Posterior vena cava (tissue), 2 donors: ENCODE results near the gene HDAC9. TPM values are rescaled to one million over a fixed set of nuclear protein-coding genes. Genes with fewer than 3 reads are reported as not detected.

Experiments
- DNase-seq: peaks from one replicate; pipeline ENCODE4 v3.0.0-alpha.2; 2020; ENCODE audit warnings: low spot score
- intact Hi-C, 2 donors: fragments of 100-400 bp; cut with DNase I; formaldehyde crosslinking; loops; one replicate each; pipeline versions ENCODE4 v1.14.1 to v1.14.2; 2022 to 2023
- total RNA-seq, 2 donors: library from RNA; stranded (reverse); fragmentation: NEBNext Ultra II Directional; extraction: Animal tissue kit (Norgen Biotek cat#: 25700); gene quantifications; one replicate each; pipeline ENCODE4 v1.2.1, GENCODE V29; 2021
- donor health status: DM: yes; HTN: yes; CAD: no.
- donor health status: DM: yes; HTN: yes; CAD: no.

Gene HDAC9
- total RNA-seq, 2 donors from 2014 or later: 42.3 to 145 TPM

DNA sequence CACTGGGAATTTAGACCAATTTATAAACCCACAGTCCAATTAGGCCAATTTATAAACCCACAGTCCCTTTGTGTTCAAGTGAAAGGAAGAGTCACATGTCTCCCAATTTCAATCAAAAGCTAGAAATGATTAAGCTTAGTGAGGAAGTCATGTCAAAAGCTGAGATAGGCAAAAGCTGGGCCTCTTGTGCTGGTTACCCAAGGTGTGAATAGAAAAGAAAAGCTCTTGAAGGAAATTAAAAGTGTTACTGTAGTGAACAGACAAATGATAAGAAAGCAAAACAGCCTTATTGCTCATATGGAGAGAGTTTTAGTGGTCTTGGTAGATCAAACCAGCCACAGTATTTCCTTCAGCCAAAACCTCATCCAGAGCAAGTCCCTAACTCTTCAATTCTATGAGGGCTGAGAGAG, 245.0 kb downstream of the HDAC9 start:
- intact Hi-C loops: no loop called here
- no peak for DNase-seq

DNA sequence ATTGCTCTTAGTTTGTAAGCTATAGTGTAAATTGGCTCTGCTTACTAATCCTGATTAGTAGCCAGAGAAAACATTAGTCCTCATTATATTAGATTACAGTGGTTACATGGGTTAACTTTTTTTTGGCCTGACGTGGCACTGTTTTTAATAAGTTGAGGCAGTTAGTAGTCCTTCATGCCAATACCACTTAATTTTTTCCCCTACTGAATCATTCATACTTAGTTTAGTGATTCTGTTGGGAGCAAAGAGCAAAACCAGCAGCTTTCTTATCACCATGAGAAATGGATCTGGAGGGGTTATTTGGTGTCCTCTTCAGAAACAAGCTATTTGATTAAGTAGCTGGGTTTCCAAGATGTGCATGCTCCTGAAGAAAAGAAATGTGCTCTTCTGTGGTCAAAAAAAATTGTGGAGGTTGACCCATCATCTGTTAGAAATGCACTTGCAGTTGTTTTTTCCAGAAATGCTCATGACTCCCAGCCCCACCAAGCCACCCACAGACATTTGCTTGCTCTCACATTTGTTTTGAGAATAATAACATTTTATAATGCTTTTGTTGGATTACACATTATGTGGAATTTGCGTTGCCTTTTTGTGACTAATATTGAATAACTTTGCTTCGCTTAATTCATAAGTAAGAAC, 258.5 kb downstream of the HDAC9 start:
- intact Hi-C loops: no loop called here

DNA sequence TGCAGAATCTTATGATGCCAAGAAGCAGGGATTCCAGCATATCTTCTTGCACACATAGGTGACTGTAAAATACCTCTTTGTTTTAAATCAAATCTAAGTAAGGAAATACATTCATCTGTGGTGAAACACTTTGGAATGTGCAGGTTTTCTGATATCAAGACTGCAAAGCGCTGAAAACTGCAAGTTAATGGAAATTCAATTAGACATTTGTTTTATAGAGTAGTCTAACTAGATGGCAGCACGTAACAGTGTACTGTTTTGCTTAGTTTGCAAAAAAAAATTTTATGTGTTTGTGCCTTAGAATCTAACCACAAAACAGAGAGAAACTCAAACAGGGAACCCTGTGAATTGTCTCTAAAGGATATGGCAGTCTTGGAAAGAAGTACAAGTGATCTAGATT, 259.2 kb downstream of the HDAC9 start:
- intact Hi-C loops: no loop called here
- DNase-seq: no peak

More for the DNA sequence above, 258.5 kb downstream of the HDAC9 start:
- no peak for DNase-seq

DNA sequence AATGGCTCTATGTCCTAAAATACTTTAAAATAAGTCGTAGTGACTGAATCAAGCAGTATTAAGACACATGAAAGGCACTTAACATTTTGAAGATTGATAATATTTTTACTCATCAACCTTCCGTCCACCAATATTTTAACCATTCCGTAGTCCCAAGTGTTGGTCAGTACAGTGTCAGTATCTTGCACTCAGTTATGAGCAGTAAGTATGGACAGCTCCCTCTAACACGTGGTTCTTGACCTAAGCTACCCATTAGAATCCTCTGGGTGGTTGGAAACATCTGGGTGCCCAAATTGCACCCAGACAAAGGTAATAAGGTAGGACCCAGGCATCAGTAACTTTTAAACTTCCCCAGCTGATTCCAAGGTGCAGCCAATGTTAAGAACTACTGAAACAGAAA, 260.2 kb downstream of the HDAC9 start:
- intact Hi-C loops: no loop called here
- no peak for DNase-seq

DNA sequence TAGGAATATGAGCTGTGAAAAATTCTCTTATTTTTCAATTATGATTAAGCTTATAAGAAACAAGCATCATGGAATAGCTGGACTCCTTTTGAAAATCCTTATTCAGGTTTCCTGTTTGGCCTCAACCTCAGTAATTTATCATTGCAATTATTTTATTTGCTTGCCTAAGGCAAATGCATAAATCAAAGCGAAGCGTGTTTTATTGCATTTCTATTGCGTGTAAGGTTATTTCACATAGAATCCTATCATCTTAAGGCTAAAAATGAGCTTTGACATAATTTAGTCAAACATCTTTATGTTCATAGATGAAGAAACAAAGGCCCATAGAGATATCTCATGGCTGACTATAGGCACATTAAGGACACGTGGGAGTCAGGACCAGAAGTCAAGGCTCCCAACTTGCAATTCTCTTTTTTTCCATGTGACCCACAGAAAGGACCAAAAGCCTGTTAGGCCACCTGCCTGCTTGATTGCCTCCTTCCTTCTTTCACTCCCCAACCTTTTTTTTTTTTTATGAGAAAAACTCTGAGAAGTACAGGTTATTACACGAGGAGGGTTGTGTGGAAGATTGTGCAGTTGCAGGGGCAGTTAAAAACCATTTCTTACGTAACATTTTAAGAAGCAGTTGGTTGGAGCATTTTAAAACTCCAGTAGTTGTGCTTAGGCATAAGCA, 261.0 kb downstream of the HDAC9 start:
- DNase-seq: no peak
- intact Hi-C loops: no loop called here

DNA sequence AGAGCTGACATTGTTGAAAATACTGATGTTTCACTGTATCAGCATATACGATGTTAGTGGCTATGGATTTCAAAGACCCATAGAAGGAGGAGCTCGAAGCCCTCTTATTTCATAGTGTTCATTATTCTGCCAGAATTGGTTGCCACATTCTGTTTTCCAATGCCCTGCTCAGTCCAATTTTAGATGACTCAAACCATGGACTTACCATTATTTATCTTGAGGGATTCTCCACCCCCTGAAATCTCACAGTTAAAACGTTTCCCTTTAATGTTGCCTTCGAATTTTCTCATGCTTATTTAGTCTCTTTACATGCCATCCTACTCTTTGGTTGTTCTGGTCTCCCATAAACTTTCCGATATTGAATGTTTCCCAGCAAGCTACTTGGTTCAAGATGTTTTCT, 264.5 kb downstream of the HDAC9 start:
- no peak for DNase-seq
- intact Hi-C loops: no loop called here

DNA sequence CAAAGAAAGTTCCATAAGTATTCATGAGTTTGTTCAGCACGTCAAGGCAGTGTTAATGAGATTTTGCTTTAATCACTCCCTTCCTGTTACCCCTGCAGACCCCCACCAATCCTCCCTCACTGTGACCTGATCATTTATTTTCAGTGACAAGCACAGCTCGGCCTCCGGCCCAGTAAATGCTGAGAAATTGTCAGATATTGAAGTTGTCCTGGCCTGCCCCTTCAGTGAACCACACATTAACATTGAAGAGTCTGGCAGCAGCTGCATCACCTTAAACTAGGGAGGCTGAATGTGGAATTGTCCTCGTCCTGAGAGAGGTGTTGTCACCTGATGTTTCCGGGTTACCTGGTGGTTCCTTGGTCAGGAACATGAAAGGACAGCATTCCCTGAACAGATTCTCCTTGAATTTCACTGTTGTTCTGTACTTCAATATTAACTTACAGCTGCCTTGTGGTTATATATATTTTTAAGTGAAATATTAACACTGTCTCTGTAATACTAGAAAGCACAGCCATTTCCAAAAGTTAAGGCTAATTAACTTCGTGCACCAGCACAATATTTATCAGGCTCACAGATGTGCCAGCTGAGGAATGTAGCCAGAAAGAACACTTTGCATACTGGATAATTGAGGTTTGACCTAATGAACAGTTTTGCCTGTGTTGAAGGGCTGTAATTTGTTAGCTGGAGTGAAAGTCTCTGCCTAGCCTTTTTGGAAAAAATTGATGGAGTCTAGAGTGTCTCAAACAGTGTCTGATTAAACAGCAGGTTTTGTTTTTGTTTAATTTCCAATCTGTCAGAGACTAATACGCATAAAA, 265.3 kb downstream of the HDAC9 start:
- intact Hi-C loops: no loop called here

DNA sequence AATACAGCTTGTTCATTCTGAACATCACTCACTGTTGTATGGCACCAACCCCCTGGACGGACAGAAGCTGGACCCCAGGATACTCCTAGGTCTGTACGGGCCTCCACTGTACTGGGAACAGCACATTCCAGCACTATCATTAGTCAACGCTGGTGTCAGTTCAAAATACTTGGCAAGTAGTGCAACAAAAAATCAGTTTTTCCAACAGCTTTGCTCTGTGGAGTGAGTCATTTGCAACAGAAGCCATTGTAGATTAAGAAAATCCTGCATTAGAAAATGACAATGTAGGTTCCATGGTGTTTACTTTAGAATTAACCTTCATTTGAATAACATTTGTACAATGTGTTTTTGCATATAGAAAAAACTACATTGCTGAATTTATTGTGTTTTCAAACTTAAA, 266.6 kb downstream of the HDAC9 start:
- DNase-seq: no peak
- intact Hi-C loops: no loop called here

More for the DNA sequence above, 265.3 kb downstream of the HDAC9 start:
- DNase-seq: no peak

DNA sequence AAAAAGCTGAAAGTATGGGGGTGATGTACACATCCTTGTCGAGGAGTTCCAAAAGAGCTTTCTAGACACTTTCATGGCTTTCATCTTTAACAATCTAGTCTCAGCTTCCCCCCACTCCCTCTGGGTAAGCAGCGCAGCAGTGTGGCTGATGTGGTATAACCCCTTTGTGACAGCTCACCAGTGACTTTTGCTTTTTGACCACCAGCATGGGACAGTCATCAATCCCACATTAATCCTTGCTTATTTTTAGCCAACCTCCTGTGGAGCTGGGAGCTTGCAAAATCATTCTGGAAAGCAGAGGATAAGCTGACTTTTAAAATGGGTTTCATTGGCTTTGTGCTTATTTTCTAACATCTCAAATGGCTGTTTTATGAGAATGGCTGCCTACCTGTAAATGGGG, 272.7 kb downstream of the HDAC9 start:
- intact Hi-C loops: no loop called here
- no peak for DNase-seq

DNA sequence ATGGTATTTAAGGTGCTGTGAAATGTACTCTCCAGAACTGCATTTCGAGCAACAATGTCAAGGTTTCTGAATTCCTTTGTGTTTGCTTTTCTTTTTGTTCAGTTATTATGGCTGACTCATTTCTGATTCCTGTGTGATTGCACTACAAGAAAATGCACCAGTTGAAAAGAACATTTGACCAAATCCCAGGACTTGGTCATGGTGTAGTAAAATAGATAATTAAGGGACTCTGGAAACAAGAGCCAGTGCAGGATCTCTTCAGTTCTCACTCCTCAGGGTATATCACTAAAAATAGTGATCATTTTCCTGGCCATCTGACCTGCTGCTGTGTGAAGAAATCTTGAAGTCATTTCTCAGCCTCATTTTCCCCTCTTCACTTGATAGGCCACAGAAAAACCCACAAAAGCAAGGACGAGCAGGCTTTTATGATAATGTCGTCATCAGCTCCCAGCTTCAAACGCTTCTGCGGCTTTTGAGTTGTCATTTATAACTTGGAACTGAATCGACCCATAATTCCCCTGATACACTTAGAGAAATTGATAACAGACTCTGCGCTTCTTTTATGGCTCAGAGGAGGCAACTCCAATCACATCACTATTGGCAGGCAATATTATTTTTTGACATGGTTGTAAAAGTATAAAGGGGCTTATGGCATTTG, 274.7 kb downstream of the HDAC9 start:
- no peak for DNase-seq
- intact Hi-C loops: no loop called here

DNA sequence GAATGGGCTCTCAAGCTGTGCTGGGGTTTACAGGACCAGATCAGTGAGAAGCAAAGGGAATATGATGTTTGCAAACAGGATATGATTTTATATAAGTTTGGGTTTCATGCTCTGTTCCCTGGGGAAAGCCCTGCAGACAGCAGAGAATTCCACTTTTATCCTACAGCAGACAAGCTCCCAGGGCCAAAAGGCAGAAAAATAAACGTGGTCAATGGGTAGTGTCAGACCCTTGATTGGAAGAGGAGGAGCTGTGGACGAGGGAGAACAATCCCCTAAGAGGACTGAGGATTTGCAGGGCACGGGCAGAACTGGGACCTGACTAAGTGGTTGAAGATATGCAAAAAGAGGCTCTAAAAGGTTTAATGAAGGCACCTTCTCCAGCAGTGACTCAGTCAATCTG, 275.3 kb downstream of the HDAC9 start:
- no peak for DNase-seq
- intact Hi-C loops: no loop called here

DNA sequence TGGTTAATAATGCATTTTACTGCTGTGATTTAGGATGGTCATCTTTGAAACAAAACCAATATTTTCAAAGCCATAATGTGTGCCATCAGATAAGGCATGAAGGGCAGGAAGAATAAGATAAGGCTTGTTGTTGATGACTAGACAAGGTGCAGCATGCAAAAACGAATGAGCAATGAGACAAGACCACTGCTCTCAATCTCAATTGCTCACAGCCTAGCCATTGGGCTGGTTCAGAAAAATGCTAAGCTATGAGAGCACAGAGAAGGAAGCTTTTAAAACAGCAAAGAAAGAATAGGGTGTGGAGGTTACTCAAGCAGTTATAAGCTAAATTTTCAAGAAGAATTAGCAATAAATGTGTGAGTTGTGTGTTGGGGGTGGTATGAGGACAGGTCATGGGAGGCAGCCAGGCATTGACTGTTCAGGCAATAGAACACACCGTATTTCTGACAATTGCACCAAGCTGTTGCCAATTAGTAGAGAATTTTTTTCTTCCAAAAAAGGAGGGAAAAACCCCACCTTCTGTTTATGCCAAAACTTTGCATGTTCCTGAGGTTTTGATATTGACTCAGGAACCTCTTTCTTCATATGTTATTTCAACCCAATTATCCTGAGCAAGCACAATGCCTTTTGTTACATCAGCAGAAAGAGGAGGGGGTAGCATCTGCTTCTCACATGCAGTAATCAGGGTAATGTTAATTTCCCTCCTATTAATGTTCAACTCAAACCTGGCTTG, 276.5 kb downstream of the HDAC9 start:
- intact Hi-C loops: no loop called here
- no peak for DNase-seq

DNA sequence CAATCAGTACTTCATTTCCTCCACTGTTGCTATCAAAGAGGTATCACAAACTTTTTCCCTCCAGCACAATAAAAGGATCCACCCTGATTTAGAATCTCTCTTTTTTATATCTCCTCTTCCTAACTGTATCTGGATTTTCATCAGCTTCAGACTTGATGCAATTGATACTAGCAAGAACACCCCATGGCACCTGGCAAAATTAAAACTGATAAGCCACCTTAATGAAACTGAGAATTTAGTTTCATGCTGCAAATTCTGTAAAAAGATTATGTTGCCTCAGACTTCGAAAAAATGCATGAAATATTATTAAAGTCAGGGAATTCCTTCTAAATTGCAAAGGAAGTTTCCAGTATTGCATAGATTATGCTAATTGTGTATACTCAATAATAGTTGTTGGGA, 277.0 kb downstream of the HDAC9 start:
- intact Hi-C loops: no loop called here
- DNase-seq: no peak

DNA sequence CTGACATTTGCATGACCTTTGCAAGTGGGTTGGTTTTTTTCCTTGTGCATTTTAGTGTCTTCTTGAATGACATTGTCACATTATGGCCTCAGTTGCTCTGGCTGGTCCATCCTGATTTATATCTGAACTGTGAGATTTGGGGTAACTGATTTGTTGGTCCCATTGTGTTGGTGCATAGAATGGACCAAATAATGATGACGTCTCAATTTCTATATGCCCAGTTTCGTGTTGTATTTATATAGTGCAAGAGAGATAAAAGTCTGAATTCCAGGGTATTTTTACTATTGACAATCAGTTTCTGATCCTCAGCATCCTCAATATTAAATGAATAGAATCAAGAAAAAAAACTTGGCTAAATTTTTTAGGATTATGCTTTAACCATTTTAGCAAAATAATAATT, 281.8 kb downstream of the HDAC9 start:
- intact Hi-C loops: no loop called here
- DNase-seq: no peak

DNA sequence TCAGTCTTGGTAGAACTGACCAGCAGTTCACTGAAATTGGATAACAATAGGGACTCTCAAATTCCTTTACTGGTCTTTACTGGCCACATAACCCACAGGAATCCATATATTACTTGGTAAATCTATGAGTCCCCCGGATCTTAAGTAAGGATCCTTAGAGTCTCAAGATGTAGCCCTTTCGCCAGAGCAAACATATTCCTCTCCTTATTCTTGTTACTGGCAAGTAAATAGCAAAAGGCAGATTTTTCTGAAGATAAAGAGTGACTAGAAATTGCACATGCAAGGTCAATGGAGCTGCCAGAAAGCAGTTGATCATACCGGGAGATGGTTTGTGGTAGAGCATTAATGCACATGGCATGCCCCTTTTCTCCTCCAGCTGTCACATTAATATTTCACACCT, 283.0 kb downstream of the HDAC9 start:
- intact Hi-C loops: no loop called here
- no peak for DNase-seq

DNA sequence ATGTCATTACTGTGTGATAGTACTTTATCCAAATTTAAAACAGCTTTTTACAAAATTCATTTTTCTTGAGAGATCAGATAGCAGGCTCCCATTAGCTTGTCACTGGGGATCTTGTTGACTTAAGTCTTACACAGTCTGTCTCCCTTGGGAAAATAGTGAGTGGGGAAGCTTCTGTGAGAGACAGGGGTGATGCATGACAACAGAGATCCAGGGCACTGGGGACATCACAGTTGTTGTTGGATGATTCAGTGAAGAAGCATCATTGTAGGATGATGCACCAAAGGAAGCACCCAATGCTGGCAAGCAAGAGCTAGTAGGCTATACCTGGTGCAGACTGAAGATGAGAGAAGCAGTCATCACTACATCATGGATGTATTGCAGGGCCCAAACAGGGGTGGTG, 284.7 kb downstream of the HDAC9 start:
- DNase-seq: no peak
- intact Hi-C loops: no loop called here

DNA sequence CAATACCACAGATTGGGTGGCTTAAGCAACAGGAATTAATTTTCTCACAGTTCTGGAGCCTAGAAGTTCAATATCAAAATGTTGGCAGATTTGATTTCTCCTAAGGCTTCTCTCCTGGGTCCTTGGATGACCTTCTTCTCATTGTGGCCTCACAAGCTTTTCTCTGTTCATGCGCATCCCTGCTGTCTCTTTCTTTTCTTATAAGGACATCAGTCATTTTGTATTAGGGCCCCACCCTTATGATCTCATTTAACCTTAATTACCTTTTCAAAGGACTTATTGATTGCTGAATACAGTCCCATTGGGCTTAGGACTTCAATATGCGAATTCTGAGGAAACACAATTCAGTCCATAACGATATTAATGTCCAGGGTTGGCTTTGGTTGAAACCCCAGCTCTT, 285.4 kb downstream of the HDAC9 start:
- intact Hi-C loops: no loop called here

DNA sequence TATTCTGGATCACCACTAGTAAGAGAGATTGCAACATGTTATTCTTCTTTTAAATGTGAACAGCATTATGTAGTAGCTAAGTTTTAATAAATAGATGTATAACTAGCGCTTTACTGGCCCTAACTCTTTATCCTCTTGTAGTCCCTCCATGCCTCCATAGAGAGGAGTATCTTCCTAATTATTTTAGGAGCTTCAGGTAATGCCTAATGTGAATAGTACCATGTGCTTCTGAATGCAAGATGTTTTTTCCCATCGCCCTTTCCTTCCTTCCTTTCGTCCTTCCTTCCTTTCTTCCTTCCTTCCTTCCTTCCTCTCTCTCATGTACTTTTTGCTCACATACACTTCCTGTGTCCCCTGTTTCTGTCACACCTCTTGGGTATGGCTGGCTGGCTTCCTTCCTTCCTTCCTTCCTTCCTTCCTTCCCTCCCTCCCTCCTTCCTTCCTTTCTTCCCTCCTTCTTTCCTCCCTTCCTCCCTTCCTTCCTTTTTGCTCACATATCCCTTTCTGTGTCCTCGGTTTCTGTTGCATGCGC, 290.7 kb downstream of the HDAC9 start:
- no peak for DNase-seq

More for the DNA sequence above, 285.4 kb downstream of the HDAC9 start:
- no peak for DNase-seq

DNA sequence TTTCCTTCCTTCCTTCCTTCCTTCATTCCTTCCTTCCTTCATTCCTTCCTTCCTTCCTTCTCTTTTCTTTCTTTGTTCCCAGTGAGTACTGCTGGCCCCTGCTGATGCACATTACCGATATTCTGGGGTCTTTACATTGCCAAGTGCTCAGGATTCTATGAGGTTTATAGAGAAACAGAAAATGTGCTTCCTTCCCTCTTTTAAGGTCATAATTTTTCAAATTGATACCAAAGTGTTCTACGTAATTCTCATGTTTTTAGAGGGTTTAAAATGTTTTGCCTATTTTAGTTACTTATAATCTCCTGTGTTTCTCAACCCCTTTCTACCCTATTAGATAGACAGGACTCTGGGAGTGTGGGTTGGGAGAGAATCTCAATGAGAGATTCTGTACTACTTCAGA, 291.2 kb downstream of the HDAC9 start:
- no peak for DNase-seq
- intact Hi-C loops: no loop called here

More for the DNA sequence above, 290.7 kb downstream of the HDAC9 start:
- intact Hi-C loops: no loop called here
